Adipocyte (in vitro differentiated cells): ENCODE measurements around the gene A2M.

ENCODE experiments used
- DNase-seq: peaks from one replicate; pipeline ENCODE4 v3.0.0-alpha.2; 2015; ENCODE audit warnings: low read depth
- H3K27me3 ChIP-seq: replicated peaks from 2 replicates; pipeline ENCODE4 v1.7.0; 2013; ENCODE audit warnings: mild to moderate bottlenecking, low read length, moderate library complexity; ENCODE audit not compliant: control insufficient read depth, insufficient read depth
- H3K36me3 ChIP-seq: 2 replicates; pipeline ENCODE4 v1.7.0; 2013; ENCODE audit warnings: low read length, mild to moderate bottlenecking, moderate library complexity; ENCODE audit not compliant: control insufficient read depth, insufficient read depth, severe bottlenecking
- H3K4me1 ChIP-seq: 2 replicates; pipeline ENCODE4 v1.7.0; 2013; ENCODE audit warnings: mild to moderate bottlenecking, low read length, moderate library complexity; ENCODE audit not compliant: control insufficient read depth, insufficient read depth
- H3K4me3 ChIP-seq: 2 replicates; pipeline ENCODE4 v1.7.0; 2013; ENCODE audit warnings: mild to moderate bottlenecking, low read length, moderate library complexity
- H3K9ac ChIP-seq: 2 replicates; pipeline ENCODE4 v1.7.0; 2013; ENCODE audit warnings: mild to moderate bottlenecking, low read length, moderate library complexity
- H3K9me3 ChIP-seq: 2 replicates; pipeline ENCODE4 v1.7.0; 2013; ENCODE audit warnings: mild to moderate bottlenecking, low read length, moderate library complexity; ENCODE audit not compliant: control insufficient read depth

Gene A2M

DNA sequence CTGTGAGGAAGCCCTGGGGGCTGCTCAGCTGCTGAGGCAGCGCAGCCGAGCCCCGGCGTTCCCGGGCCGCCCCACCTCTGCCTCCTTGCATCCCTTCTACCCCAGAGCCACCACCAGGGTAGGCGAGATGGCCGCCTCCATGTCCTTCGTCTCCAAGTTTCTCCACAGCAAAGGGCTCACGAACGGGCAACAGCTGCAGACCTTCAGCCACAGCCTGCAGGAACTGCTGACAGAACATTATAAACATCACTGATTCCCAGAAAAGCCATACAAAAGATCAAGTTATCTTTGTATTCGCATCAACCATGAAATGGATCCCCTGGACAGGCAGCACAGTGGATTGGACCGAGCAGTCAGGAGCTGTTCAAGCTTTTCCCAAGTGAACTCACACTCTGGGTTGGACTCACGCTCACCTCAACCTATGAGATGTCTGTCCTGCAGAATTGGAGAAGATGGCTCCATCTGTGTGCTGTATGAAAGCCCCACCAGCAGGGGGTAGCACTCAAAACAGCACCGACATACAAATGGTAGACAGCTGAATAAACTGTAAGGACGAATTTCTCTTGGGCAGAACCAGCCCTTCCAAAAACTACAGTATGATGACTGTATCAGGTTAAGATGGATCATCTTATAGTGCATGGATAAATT is 19.4 kb upstream of the A2M start:
- DNase-seq = no peak
- Histone ChIP-seq H3K9ac (no peak overlapping the region), H3K27me3 (no peaks in the 10 kb centered on the region), H3K4me3 (no peak overlapping the region), H3K4me1 (peaks cover 20% of the 10 kb centered on the region), H3K36me3 (no peaks in the 10 kb centered on the region), H3K9me3 (peaks cover 18% of the 10 kb centered on the region)

DNA sequence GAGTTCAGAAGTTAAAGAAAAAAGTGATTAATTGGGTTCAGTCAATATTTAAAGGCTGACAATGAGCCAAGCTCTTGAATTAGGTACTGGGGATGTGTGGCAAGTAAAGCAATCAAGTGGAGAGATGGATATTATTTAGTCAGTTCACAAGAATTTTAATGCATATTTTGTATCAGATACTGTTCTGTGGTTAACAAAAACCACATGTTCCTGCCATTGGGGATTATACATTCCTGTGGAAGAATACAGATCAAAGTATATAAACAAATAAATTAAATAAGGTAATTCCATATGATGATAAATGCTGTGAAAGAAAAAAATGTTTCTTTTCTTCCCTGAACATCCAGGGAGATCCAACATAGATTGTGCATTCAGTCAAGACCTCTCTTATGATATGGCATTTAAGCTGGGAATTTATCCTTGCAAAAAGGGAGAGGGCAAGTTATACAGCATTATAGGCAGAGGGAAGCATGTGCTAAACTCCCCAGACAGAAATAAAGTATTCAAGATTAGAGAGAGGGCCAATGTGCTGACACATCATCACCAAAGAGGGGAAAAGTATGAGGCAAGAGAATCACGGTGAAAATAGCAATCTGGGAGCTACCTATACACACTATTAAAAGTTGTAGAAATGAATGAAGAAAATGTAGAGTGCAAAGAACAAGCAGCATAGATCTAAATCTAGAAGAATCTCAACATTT is 17.6 kb upstream of the A2M start:
- Histone ChIP-seq H3K27me3 (no peaks in the 10 kb centered on the region), H3K9me3 (peaks cover 12% of the 10 kb centered on the region), H3K9ac (no peak overlapping the region), H3K36me3 (no peaks in the 10 kb centered on the region), H3K4me1 (peaks cover 20% of the 10 kb centered on the region), H3K4me3 (no peak overlapping the region)
- peak; percentile 28 for DNase-seq

DNA sequence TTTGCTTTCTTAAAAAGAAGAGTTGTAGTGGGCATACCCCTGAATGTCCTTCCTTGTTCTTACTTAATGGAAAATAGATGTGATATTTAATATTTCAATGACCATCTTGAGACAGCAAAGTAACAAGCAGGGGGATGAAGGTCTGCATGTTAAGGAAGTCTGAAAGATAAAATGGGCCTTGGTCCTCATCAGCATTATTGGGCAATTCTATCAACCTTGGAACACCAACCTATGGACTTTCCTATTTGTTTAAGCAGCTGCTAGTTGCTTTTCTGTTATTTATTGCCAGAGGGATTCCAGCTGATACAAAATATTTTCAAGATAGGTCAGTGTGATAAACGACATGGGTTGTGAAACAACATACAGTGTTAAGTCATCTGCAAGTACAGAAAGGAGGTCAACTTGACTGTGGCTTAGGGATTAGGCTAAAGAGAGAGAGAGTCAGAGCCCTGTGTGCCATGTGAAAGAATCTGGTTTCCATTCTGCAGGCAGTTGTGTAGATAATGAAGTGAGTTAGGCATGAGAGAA is 16.4 kb upstream of the A2M start:
- peaks cover 12% of the 10 kb centered on the region for H3K9me3 ChIP-seq
- H3K4me1 ChIP-seq = peaks cover 20% of the 10 kb centered on the region
- peak; percentile 8 for DNase-seq
- H3K9ac ChIP-seq = no peak overlapping the region
- H3K4me3 ChIP-seq = no peak overlapping the region
- no peaks in the 10 kb centered on the region for H3K27me3 ChIP-seq
- H3K36me3 ChIP-seq = no peaks in the 10 kb centered on the region

DNA sequence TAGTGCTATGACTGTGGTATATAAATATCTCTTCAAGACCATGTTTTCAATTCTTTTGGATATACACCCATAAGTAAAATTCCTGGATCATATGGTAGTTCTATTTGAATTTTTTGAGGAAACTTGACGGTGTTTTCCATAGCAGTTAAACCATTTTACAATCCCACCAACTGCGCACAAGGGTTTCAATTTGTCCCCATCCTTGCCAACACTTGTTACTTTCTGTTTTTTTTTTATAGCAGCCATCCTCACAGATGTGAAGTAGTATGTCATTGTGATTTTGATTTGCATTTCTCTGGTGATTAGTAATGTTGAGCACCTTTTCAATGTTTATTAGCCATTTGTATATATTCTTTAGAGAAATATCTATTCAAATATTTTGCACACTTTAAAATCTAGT is 14.5 kb upstream of the A2M start:
- H3K4me1 ChIP-seq = peaks cover 20% of the 10 kb centered on the region
- DNase-seq = no peak
- H3K9ac ChIP-seq = no peak overlapping the region
- H3K4me3 ChIP-seq = no peak overlapping the region
- peaks cover 12% of the 10 kb centered on the region for H3K9me3 ChIP-seq
- no peaks in the 10 kb centered on the region for H3K27me3 ChIP-seq
- H3K36me3 ChIP-seq = no peaks in the 10 kb centered on the region

DNA sequence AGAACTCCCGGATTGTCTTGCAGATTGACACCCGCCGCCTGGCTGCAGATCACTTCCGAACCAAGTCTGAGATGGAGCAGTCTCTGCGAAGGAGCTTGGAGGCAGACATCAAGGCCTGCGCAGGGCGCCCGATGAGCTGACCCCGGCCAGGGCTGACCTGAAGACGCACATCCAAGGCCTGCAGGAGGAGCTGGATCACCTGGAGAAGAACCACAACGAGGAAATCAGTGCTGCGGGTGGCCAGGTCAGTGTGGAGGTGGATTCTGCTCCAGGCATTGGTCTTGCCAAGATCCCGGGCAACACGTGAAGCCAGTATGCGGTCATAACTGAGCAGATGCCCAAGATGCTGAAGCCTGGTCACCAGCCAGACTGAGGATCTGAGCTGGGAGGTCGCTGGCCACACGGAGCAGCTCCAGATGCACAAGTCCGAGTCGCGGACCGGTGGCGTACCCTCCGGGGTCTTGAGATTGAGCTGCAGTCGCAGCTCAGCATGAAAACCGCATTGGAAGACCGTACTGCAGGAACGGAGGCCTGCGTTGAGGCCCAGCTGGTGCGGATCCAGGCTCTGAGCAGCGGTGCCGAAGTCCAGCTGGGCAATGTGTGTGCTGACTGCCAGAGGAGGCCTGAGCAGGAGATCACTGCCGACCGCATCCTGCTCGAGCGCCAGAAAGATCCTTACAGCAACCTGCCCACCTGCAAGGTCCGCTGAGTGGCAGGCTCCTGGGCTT is 12.4 kb upstream of the A2M start:
- Histone ChIP-seq H3K27me3 (no peaks in the 10 kb centered on the region), H3K9ac (no peak overlapping the region), H3K4me1 (peaks cover 20% of the 10 kb centered on the region), H3K36me3 (no peaks in the 10 kb centered on the region), H3K9me3 (peaks cover 12% of the 10 kb centered on the region), H3K4me3 (no peak overlapping the region)
- DNase-seq = no peak

DNA sequence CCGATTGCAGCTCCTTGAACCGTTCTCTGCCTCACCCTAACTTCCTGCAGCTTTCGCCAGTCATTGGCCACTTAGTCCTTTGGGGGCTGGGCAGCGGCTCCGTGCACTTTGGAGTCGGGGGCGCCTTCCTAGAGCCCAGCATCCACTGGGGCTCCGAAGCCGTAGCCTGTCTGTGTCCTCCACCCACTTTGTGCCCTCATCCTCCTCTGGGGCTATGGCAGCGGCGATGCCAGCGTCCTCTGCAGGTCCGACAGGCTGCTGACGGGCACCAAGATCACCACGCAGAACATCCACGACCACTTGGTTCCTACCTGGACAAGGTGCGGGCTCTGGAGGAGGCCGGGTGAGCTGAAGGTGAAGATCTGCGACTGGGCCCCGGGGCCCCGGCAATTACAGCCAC is 11.8 kb upstream of the A2M start:
- Histone ChIP-seq H3K27me3 (no peaks in the 10 kb centered on the region), H3K4me3 (no peak overlapping the region), H3K4me1 (peaks cover 14% of the 10 kb centered on the region), H3K9ac (no peak overlapping the region), H3K9me3 (peaks cover 12% of the 10 kb centered on the region), H3K36me3 (no peaks in the 10 kb centered on the region)
- no peak for DNase-seq

DNA sequence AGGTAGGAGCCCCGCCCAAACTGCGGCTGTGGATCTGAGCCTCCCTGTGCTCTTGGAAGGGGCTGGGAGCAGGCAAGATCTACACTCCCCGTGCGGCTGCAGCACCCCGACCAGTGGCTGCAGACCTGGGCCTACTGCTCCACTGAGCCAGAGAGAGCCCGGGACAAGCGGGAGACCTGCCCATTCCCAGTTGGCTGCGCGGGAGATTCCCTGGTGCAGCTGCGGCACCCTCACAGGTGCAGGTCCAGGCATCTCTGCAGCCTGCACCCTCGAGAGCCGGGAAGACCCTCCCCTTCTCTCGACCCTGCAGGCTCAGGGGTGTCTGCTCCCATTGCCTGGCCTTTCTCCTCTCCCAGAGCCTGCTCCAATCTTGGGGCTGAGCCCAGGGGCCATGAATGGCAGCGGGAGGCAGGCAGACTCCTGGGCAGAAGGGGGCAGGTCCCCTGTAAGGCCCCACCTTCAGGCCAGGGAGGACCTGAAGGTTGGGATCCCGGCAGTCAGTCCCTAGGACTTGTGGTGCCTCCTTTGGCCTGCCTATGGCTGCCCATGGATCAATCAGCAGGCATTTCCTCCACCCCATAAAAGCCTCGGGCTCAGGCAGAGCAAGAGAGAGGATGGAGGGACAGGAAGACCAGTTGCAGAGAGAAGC is 8.8 kb upstream of the A2M start:
- no peaks in the 10 kb centered on the region for H3K27me3 ChIP-seq
- H3K4me3 ChIP-seq = no peak overlapping the region
- no peaks in the 10 kb centered on the region for H3K9me3 ChIP-seq
- H3K9ac ChIP-seq = no peak overlapping the region
- DNase-seq = no peak
- no peaks in the 10 kb centered on the region for H3K36me3 ChIP-seq
- H3K4me1 ChIP-seq = peaks cover 6% of the 10 kb centered on the region

DNA sequence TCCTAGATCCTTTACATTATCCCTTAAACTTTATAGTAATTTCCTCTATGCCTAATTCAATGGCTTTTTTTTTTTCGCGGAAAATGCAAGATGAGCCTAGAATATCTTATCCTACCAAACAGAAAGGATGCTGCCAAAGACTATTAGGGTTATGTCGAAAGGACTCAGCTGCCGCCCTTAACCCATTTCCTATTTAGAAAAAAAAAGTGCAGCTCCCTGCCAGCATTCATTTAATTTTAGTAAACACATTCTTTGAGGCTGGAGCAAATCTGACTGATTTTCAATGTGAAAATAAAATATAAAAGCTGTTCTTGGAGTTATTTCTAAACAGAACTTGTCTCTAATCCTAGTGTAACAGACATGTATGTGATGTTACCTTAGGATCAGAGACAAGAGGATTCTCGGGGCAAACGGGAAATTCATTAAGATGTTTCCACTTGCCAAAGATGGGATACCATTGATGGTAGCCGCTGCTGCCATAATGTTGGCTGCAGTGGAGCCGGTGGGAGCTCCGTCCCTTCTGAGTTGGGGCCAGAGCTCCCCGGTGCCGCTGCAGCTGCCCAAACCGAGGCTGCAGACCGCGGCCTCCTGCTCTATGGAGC is 8.2 kb upstream of the A2M start:
- Histone ChIP-seq H3K4me1 (peaks cover 6% of the 10 kb centered on the region), H3K9ac (no peak overlapping the region), H3K27me3 (no peaks in the 10 kb centered on the region), H3K4me3 (peak overlapping the region; percentile 25), H3K9me3 (no peaks in the 10 kb centered on the region), H3K36me3 (no peaks in the 10 kb centered on the region)
- DNase-seq = no peak

DNA sequence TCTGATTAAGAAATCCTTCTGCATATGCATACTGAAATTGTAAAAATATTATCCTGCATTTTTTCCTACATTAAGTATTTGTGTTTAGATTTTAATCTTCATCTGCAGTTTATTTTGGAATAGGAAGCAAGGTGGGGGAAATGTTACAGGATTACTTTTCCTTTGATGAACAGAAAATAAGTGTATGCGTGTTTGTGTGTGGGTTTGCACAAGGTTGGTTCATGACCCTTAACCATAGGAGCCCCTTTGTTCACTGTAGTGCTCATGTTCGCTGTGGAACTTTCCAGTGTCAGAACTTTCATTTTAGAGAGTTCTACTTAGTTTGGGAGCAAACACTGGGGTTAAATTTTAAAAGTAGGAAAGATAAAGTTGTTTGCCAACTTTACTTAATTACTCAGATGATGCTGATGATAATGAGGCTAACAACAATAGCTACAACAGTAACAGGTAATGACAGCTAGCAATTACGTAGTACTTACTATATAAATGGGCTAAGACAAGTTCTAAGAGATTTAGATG is 6.4 kb upstream of the A2M start:
- peaks cover 18% of the 10 kb centered on the region for H3K4me1 ChIP-seq
- H3K9ac ChIP-seq = no peak overlapping the region
- H3K4me3 ChIP-seq = no peak overlapping the region
- H3K36me3 ChIP-seq = no peaks in the 10 kb centered on the region
- no peak for DNase-seq
- no peaks in the 10 kb centered on the region for H3K9me3 ChIP-seq
- H3K27me3 ChIP-seq = no peaks in the 10 kb centered on the region

DNA sequence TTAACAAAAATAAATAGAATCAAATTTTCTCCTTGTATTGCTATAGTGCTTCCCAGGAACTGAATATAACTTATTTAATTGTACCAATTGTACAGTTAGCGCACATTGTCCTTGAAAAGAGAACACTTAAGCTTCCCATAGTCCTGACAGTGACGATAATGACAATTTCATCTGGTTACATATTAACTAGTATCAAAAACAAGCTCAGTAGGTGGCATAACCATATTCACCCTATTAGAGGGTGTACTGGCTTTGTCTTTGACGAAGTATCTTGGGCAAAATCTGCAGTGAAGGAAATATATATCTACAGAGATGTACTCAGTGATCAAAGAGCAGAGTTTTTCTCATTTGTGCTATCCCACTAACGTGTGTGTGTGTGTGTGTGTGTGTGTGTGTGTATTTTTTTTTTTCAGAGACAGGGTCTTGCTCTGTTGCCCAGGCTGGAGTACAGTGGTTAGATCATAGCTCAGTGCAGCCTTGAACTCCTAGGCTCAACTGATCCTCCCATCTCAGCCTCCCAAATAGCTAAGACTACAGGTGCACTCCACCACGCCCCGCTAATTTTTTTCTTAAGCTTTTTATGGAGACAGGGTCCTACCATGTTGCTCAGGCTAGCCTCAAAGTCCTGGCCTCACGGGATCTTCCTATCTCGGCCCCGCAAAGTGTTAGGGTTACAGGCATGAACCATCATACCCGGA is 4.9 kb upstream of the A2M start:
- Histone ChIP-seq H3K36me3 (no peaks in the 10 kb centered on the region), H3K27me3 (no peaks in the 10 kb centered on the region), H3K9me3 (no peaks in the 10 kb centered on the region), H3K9ac (no peak overlapping the region), H3K4me1 (peaks cover 33% of the 10 kb centered on the region), H3K4me3 (no peak overlapping the region)
- DNase-seq = no peak
